HEK293 (cell line): ENCODE results near the gene PAFAH1B2.

ENCODE experiments used
- GLIS2 ChIP-seq: fragments of 450-650 bp; formaldehyde crosslinking; IDR thresholded peaks from 2 replicates; pipeline ENCODE4 v1.5.1; 2016; ENCODE audit warnings: missing biosample characterization, missing genetic modification characterization
- KLF9 ChIP-seq: fragments of 450-650 bp; formaldehyde crosslinking; IDR thresholded peaks from 2 replicates; pipeline ENCODE4 v1.5.1; 2016; ENCODE audit warnings: missing biosample characterization, missing genetic modification characterization, low read depth
- YY1 ChIP-seq: fragments of 450-650 bp; formaldehyde crosslinking; IDR thresholded peaks from 2 replicates; pipeline ENCODE4 v1.5.1; 2018; ENCODE audit warnings: missing biosample characterization, missing genetic modification characterization
- ZBTB20 ChIP-seq: fragments of 450-650 bp; formaldehyde crosslinking; IDR thresholded peaks from 2 replicates; pipeline ENCODE4 v1.5.1; 2016; ENCODE audit warnings: missing biosample characterization, missing genetic modification characterization
- ZBTB7A ChIP-seq: fragments of 450-650 bp; formaldehyde crosslinking; IDR thresholded peaks from 2 replicates; pipeline ENCODE4 v1.5.1; 2016; ENCODE audit warnings: low read depth, missing biosample characterization, missing genetic modification characterization
- ZNF510 ChIP-seq: fragments of 450-650 bp; formaldehyde crosslinking; IDR thresholded peaks from 2 replicates; pipeline ENCODE4 v1.5.1; 2018; ENCODE audit warnings: mild to moderate bottlenecking, missing genetic modification characterization, missing biosample characterization; ENCODE audit not compliant: insufficient replicate concordance
- TF ChIP-seq, protein P1 (sequence below): fragments of 450-650 bp; formaldehyde crosslinking; IDR thresholded peaks from 2 replicates; pipeline ENCODE4 v1.5.1; 2016; ENCODE audit warnings: missing biosample characterization, missing genetic modification characterization
- TF ChIP-seq, protein P2 (sequence below): fragments of 450-650 bp; formaldehyde crosslinking; IDR thresholded peaks from 2 replicates; pipeline ENCODE4 v1.5.1; 2016; ENCODE audit warnings: missing biosample characterization, missing genetic modification characterization
- TF ChIP-seq, protein P3 (sequence below): fragments of 450-650 bp; formaldehyde crosslinking; IDR thresholded peaks from 2 replicates; pipeline ENCODE4 v1.5.1; 2016; ENCODE audit warnings: missing biosample characterization, missing genetic modification characterization
- TF ChIP-seq, protein P4 (sequence below): fragments of 450-650 bp; formaldehyde crosslinking; IDR thresholded peaks from 2 replicates; pipeline ENCODE4 v1.5.1; 2016; ENCODE audit warnings: missing biosample characterization, missing genetic modification characterization, low read depth
- TF ChIP-seq, protein P5 (sequence below): fragments of 450-650 bp; formaldehyde crosslinking; IDR thresholded peaks from 2 replicates; pipeline ENCODE4 v1.5.1; 2016; ENCODE audit warnings: missing biosample characterization, missing genetic modification characterization
- TF ChIP-seq, protein P6 (sequence below): fragments of 450-650 bp; formaldehyde crosslinking; IDR thresholded peaks from 2 replicates; pipeline ENCODE4 v1.5.1; 2016; ENCODE audit warnings: missing biosample characterization, missing genetic modification characterization

DNA sequence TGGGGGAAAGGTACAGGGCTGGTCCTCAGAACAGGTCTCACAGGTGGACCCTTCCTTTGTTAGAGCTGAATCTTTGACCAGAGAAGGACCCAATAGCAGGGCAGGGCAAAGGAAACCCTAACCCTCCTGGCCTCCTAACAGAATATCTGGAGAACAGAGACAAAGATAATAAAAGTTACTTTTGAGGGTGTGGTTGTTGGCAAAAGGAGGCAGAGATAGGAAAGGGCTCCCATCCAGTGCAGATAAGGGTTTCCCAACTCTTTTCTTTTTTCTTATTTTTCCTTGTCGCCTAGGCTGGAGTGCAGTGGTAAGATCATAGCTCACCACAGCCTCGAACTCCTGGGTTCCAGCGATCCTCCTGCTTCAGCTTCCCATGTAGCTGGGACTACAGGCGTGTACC is 75.9 kb downstream of the PAFAH1B2 start:
- TF ChIP-seq YY1 (tag by site-specific recombination) (no peak), ZNF510 (tag by site-specific recombination) (no peak), KLF9 (tag by site-specific recombination) (no peak), GLIS2 (no peak), ZBTB7A (tag by site-specific recombination) (no peak), ZBTB20 (no peak)
- TF ChIP-seq, protein P1, sequence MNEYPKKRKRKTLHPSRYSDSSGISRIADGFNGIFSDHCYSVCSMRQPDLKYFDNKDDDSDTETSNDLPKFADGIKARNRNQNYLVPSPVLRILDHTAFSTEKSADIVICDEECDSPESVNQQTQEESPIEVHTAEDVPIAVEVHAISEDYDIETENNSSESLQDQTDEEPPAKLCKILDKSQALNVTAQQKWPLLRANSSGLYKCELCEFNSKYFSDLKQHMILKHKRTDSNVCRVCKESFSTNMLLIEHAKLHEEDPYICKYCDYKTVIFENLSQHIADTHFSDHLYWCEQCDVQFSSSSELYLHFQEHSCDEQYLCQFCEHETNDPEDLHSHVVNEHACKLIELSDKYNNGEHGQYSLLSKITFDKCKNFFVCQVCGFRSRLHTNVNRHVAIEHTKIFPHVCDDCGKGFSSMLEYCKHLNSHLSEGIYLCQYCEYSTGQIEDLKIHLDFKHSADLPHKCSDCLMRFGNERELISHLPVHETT (tag by site-specific recombination): no peak
- TF ChIP-seq, protein P2, sequence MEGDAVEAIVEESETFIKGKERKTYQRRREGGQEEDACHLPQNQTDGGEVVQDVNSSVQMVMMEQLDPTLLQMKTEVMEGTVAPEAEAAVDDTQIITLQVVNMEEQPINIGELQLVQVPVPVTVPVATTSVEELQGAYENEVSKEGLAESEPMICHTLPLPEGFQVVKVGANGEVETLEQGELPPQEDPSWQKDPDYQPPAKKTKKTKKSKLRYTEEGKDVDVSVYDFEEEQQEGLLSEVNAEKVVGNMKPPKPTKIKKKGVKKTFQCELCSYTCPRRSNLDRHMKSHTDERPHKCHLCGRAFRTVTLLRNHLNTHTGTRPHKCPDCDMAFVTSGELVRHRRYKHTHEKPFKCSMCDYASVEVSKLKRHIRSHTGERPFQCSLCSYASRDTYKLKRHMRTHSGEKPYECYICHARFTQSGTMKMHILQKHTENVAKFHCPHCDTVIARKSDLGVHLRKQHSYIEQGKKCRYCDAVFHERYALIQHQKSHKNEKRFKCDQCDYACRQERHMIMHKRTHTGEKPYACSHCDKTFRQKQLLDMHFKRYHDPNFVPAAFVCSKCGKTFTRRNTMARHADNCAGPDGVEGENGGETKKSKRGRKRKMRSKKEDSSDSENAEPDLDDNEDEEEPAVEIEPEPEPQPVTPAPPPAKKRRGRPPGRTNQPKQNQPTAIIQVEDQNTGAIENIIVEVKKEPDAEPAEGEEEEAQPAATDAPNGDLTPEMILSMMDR (tag by site-specific recombination): no peak
- TF ChIP-seq, protein P3, sequence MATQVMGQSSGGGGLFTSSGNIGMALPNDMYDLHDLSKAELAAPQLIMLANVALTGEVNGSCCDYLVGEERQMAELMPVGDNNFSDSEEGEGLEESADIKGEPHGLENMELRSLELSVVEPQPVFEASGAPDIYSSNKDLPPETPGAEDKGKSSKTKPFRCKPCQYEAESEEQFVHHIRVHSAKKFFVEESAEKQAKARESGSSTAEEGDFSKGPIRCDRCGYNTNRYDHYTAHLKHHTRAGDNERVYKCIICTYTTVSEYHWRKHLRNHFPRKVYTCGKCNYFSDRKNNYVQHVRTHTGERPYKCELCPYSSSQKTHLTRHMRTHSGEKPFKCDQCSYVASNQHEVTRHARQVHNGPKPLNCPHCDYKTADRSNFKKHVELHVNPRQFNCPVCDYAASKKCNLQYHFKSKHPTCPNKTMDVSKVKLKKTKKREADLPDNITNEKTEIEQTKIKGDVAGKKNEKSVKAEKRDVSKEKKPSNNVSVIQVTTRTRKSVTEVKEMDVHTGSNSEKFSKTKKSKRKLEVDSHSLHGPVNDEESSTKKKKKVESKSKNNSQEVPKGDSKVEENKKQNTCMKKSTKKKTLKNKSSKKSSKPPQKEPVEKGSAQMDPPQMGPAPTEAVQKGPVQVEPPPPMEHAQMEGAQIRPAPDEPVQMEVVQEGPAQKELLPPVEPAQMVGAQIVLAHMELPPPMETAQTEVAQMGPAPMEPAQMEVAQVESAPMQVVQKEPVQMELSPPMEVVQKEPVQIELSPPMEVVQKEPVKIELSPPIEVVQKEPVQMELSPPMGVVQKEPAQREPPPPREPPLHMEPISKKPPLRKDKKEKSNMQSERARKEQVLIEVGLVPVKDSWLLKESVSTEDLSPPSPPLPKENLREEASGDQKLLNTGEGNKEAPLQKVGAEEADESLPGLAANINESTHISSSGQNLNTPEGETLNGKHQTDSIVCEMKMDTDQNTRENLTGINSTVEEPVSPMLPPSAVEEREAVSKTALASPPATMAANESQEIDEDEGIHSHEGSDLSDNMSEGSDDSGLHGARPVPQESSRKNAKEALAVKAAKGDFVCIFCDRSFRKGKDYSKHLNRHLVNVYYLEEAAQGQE (tag by site-specific recombination): no peak
- TF ChIP-seq, protein P4, sequence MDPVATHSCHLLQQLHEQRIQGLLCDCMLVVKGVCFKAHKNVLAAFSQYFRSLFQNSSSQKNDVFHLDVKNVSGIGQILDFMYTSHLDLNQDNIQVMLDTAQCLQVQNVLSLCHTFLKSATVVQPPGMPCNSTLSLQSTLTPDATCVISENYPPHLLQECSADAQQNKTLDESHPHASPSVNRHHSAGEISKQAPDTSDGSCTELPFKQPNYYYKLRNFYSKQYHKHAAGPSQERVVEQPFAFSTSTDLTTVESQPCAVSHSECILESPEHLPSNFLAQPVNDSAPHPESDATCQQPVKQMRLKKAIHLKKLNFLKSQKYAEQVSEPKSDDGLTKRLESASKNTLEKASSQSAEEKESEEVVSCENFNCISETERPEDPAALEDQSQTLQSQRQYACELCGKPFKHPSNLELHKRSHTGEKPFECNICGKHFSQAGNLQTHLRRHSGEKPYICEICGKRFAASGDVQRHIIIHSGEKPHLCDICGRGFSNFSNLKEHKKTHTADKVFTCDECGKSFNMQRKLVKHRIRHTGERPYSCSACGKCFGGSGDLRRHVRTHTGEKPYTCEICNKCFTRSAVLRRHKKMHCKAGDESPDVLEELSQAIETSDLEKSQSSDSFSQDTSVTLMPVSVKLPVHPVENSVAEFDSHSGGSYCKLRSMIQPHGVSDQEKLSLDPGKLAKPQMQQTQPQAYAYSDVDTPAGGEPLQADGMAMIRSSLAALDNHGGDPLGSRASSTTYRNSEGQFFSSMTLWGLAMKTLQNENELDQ (tag by site-specific recombination): no peak
- TF ChIP-seq, protein P5, sequence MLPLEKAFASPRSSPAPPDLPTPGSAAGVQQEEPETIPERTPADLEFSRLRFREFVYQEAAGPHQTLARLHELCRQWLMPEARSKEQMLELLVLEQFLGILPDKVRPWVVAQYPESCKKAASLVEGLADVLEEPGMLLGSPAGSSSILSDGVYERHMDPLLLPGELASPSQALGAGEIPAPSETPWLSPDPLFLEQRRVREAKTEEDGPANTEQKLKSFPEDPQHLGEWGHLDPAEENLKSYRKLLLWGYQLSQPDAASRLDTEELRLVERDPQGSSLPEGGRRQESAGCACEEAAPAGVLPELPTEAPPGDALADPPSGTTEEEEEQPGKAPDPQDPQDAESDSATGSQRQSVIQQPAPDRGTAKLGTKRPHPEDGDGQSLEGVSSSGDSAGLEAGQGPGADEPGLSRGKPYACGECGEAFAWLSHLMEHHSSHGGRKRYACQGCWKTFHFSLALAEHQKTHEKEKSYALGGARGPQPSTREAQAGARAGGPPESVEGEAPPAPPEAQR (tag by site-specific recombination): no peak
- TF ChIP-seq, protein P6, sequence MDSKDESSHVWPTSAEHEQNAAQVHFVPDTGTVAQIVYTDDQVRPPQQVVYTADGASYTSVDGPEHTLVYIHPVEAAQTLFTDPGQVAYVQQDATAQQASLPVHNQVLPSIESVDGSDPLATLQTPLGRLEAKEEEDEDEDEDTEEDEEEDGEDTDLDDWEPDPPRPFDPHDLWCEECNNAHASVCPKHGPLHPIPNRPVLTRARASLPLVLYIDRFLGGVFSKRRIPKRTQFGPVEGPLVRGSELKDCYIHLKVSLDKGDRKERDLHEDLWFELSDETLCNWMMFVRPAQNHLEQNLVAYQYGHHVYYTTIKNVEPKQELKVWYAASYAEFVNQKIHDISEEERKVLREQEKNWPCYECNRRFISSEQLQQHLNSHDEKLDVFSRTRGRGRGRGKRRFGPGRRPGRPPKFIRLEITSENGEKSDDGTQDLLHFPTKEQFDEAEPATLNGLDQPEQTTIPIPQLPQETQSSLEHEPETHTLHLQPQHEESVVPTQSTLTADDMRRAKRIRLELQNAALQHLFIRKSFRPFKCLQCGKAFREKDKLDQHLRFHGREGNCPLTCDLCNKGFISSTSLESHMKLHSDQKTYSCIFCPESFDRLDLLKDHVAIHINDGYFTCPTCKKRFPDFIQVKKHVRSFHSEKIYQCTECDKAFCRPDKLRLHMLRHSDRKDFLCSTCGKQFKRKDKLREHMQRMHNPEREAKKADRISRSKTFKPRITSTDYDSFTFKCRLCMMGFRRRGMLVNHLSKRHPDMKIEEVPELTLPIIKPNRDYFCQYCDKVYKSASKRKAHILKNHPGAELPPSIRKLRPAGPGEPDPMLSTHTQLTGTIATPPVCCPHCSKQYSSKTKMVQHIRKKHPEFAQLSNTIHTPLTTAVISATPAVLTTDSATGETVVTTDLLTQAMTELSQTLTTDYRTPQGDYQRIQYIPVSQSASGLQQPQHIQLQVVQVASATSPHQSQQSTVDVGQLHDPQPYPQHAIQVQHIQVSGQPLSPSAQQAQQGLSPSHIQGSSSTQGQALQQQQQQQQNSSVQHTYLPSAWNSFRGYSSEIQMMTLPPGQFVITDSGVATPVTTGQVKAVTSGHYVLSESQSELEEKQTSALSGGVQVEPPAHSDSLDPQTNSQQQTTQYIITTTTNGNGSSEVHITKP: no peak
